ENCODE results near the gene NUCB2. TPM values are rescaled to one million over a fixed set of nuclear protein-coding genes. Genes with fewer than 3 reads are reported as not detected.

NUCB2 gene
- total RNA-seq, 1 experiment from 2014 or later, result 150 TPM

Other genes starting within 250 kb of the NUCB2 start
- gene RPS13, start 199.1 kb upstream of the NUCB2 start, total RNA-seq (2014; rRNA removed; shearing (Covaris generic)), result 881 and 1,078 TPM in 2 replicates
- gene PIK3C2A, start 68.8 kb upstream of the NUCB2 start, total RNA-seq (2014; rRNA removed; shearing (Covaris generic)), result 59.7 and 77.8 TPM in 2 replicates
- gene NCR3LG1, start 75.1 kb downstream of the NUCB2 start, total RNA-seq (2014; rRNA removed; shearing (Covaris generic)), result 0.34 and 0.52 TPM in 2 replicates
- gene KCNJ11, start 111.9 kb downstream of the NUCB2 start, total RNA-seq (2014; rRNA removed; shearing (Covaris generic)), result 0.09 and 0.26 TPM in 2 replicates
- not detected in 2 replicates for gene ABCC8, start 200.1 kb downstream of the NUCB2 start, total RNA-seq (2014; rRNA removed; shearing (Covaris generic))

Measured in A172 (cell line).